ENCODE results near the gene ENTHD1.

The ENTHD1 gene

DNA sequence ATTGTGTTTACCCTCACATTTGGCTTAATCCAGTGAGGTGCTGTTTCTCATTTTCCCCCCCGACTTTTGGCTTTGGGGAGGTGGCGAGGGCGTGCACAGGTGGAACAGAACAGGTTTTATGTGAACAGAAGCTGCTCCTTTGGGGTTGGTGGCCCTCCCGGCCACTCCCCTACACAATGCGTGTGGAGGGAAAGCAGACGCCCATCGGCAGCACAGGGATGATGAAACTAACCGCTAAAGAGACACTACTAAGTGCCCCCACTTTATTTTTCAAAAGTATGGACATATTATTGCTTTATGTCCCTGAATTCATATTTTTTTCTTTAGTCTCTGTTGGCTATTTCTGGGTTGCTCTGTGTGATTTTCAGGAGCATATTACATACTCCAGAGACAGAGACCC, 160.9 kb downstream of the ENTHD1 start:
- no peak for DNase-seq (ENCODE audit: low read depth)

DNA sequence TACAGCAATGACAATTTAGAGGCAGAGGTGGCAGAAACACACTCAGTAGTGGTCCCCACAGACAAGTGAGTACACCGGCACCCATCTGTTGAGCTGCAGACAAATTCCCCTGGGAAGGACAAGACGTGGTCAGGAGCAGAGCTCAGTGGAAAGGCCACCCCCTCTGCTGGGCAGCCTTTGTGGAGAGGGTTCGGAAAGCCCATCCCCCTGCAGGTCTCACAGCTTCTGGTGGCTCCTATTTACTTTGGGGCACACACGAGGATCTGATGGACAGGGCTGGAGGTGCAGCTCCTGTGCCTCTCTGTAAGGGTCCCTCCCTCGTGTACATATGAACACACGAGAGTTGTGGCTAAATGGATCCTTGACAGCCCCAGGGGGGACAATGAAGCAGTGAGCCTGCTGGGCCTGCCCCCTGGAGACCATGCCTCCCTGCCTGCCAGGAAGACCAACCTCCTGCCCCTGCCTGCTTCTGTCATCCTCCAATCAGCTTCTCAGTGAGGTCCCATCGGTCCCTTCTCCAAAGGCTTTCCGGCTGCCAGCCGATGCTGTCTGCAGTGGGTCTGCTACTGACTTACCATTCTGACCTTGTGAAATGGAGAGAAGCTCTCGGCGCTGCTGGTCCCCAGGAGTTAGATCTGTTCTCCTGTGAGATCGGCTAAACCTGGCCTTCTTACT, 161.5 kb downstream of the ENTHD1 start:
- no peak for DNase-seq (ENCODE audit: low read depth)

DNA sequence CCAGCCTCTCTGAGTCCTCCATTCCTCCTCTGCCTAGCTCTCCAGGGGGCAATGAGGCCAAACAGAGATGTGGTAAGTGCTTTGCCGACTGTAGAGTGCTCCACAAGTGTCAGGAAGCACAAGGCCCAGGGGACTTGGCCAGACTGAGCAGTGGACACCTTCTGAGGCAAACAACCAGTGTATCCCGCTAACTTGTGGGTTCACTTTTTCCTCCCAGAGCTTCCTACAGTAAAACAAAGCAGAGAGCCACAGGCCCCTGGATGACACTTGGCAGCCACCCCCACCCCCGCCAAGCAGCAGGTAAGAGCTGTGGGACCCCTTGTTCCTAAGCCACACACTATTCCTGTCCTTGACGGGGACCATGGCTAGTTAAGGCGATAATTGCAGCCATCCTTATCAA, 162.1 kb downstream of the ENTHD1 start:
- DNase-seq (ENCODE audit: low read depth): no peak

- DNase-seq (ENCODE audit: low read depth): no peak
Measured at GRCh38 chr22:39729141-39729934, 164.2 kb downstream of the ENTHD1 start.

DNA sequence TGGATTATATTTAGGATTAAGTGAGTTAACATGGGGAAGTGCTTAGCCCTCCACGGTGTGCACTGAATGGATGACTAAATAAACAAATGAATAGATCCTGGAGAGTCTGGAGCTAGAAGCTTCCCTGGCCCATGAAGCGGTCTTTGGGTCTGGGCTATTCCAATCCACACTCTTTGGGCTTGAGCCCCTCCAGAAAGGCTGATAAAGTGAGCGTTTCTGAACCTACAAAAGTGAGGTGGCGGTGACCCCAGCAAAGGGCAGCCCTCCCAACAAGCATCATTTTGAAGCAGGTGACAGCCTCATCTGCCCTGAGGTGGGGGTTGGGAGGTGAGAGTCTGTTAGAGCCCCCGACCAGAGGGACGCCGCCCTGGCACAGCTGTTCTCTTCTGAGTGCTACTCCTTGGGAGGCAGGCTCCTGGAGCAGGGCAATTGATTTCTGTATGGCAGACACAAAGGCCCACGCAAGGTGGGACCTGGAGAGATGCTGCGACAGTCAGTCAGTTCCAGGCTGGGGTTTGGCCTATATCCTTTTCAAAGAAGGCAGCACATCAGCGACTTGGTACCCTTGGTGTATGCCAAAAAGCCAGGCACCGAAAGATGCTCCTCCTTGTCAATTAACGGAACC, 165.2 kb downstream of the ENTHD1 start:
- no peak for DNase-seq (ENCODE audit: low read depth)

DNA sequence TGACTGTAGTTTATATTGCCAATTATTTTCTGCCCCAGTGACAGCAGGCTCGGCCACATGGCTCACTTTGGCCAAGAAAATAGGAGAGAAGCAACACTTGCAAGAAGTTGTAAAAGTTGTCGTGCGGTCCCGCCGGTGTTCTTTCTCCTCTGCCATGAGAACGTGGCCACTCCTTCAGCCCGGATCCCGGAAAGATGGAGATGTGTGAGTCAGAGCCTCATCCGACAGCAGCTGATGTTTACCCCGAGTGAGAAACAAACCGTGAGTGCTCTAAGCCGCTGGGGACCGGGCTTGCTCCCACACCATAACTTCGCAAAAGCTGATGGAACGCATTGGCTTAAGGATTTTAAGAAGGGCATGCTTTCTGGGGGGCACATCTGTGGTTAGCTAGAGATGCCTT, 166.0 kb downstream of the ENTHD1 start:
- peak; percentile 6 for DNase-seq (ENCODE audit: low read depth)

DNA sequence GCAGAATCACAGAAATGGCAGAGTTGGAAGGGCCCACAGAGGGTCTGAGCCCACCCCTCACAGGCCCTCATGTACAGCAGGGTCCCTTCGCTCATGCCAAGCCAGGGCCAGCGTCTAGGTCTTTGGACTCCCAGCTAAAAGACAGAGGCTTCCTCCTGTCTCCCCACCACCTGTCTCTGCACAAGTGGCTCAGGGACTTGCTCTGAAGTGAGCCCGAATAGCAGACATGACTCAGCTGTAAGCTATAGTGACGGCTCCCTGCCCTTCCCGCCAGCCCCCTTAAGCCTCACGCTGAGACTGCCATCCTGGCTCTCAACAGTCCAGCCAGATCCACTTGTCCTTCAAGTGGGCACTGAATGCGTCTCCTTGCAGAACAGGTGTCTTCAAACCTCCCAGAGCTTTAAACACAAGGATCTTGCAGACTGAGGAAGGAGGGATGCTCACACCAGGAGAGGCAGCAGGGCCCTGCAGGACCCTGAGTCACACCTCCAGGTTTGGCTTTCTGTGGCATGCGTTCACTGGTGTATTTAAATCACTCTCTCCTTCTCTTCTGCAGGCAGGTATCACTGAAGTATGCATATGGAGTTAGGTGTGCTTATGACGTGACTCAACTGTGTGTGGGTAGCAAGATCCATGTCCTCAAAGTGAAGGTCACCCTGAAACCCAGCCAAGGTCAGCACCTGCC, 168.1 kb downstream of the ENTHD1 start:
- no peak for DNase-seq (ENCODE audit: low read depth)

- DNase-seq (ENCODE audit: low read depth): no peak
Measured at GRCh38 chr22:39724857-39725256, 168.7 kb downstream of the ENTHD1 start.

DNA sequence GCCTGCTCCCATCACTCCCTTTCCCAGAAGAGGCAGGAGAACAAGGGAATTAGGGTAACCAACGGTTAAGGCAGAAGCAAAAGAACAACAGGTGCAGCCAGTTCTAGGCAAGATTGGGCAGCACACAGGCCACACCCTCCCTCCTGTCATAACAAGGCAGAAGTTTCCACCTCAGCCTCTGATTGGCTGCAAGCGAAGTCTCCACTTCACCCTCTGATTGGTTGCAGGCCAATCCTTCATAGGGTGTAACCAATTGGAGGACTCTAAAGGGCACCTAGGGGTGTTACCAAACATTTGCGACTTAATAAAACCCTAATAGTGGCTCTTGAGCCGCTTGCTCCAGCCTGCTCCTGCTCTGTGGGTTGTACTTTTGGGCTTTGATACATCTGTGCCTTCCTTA, 169.2 kb downstream of the ENTHD1 start:
- no peak for DNase-seq (ENCODE audit: low read depth)

GRCh38 chr22:39723899-39724351, 169.6 kb downstream of the ENTHD1 start:
- no peak for DNase-seq (ENCODE audit: low read depth)

GRCh38 chr22:39723463-39723862, 170.1 kb downstream of the ENTHD1 start:
- DNase-seq (ENCODE audit: low read depth): no peak

DNA sequence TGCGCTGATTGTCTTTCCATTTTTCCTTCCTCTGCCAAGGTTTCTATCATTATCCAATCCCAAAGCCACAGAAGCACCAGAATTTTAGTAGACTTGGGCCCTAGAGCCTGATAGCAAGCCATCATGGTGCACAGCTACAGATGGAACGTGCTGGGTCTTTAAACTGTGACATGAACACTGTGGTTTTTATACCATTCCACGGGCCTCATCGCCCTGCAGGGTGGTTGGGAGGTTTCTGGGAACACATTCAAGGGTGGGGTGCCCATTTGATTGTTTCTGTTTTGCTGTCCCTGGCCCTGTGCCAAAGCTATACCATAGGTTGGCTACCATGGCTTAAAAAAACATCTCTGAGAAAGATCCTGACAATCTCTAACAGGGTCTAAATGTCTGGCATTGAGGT, 171.1 kb downstream of the ENTHD1 start:
- no peak for DNase-seq (ENCODE audit: low read depth)

- DNase-seq (ENCODE audit: low read depth): no peak
Measured at GRCh38 chr22:39722032-39722325, 171.6 kb downstream of the ENTHD1 start.

DNA sequence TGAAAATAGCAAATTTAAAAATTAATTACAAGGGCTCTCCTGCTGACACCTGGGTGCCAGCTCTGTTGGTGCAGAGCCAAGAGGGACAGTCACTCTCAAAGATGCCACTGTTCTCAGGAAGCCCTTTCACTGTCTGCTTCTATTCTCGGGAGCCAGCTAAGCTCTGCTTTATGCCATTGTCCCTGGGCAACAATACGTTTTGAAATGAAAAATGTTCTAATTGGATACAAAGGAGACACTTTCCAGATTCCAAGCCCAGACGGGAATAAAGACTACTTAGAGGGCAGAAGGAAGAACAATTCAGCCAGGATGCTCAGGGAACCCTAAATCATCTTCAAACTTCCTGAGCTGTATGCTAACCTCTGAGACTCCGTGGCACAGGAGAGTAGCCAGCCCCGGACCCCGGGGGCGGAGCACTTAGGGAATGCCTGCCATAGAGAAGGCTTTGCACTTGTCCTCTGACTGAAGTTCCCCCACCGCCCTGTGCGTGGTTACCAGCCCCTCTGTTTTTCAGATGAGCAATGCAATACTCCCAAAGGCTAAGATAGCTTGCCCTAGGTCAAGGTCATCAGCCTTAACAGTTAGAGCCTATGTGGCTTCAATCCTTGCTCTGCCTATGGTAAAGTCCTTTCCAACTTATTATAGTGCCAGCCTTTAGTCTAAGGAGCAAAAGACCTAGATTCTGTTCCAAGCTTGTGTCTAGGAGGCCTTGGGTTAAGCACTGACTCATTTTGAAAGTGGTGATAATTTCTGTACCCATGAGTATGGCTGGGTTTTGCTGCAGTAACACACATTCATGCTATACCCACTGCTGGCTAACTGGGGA, 172.1 kb downstream of the ENTHD1 start:
- DNase-seq (ENCODE audit: low read depth): no peak

DNA sequence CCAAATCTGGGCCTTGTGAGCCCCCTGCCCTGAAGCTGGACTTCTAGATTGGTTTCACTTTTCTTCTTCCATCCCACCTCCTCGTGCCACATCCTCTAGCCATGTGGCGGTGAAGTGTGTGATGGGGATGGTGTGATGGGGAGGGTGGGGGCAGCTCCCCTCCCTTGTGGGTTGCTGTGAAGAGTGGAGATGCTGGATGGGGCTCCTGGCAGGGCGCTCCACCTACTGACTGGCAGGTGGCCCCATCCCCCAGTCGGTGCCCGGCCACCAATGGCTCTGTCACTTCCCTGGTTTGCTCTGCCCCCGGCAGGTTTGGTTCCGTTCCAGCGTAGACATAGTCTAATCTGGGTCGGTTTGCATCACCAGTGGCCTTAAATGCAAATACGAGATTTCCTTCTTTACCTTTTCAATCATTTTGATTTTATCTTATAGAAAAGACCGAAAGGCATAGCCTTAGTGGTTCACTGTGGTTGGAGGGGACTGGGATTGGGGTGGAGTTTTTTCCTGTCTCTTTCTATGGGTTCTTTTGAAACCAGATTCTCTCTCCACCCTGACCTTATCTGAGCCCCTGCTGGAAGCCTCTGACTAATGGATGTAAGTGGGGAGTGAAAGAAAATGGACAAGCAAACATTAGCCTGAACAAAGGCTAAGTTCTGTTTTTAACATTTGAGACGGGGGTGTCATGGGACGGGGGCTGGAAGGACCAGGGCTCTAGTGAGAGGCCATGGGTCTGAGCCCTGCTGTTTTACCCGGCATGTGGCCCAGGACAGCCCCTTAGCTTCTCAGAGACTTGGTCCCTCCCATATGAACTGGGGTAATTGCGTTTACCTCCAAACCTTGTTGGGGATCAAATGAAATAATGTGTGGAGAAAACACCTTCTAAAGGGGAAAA, 173.8 kb downstream of the ENTHD1 start:
- no peak for DNase-seq (ENCODE audit: low read depth)

- no peak for DNase-seq (ENCODE audit: low read depth)
Measured at GRCh38 chr22:39718921-39719475, 174.6 kb downstream of the ENTHD1 start.

GRCh38 chr22:39718206-39718605, 175.4 kb downstream of the ENTHD1 start:
- no peak for DNase-seq (ENCODE audit: low read depth)

GRCh38 chr22:39717099-39717498, 176.5 kb downstream of the ENTHD1 start:
- DNase-seq (ENCODE audit: low read depth): no peak

GRCh38 chr22:39716534-39716933, 177.0 kb downstream of the ENTHD1 start:
- no peak for DNase-seq (ENCODE audit: low read depth)

DNA sequence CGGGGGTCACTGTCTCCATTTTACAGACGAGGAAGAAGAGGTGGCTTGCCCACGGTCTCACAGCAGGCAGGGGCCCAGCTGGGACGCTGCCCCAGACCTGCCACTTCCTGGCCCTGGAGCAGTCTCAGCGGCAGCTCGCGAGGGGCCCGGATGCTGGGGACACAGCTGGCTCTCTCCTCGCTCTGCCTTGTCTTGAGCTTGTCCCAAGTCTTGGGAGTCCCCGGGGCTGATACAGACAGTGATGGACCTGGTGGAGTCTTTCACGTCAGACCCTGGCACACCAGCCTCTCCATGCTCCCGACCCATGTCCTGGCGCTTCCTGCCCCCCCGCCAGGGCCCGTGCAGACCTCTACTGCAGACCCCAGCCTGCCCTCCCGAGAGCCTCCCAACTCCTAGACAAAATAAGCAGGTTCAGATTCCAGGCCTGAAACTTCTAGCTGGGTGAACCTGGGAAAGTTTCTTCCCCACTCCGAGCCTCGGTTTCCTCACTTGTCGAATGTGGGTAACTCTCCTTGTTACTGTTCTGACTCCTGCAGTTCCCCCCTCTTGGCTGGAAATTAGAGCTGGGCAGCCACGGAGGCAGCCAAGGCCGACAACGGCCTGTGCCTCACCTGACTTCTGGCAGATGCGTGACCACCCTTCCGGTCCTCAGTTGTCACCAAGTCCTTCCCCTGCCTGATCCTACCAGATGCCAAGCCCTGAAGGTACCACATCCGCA, 177.6 kb downstream of the ENTHD1 start:
- no peak for DNase-seq (ENCODE audit: low read depth)

Data from GM04504 (cell line).